Endodermal cell (in vitro differentiated cells): ENCODE measurements around the gene ATG9B. TPM values are rescaled to one million over a fixed set of nuclear protein-coding genes. Genes with fewer than 3 reads are reported as not detected.
"Not testable (repeated sequence)": the region's sequence is repeated elsewhere in the genome, so short reads cannot be mapped to it uniquely, and the experiment has no call there.

Experiments used
- DNase-seq: peaks from one replicate; pipeline ENCODE4 v3.0.0-alpha.2; 2017
- H3K27ac ChIP-seq: 2 replicates; pipeline ENCODE4 v1.5.1; 2013; ENCODE audit warnings: mild to moderate bottlenecking, low read depth, low read length, moderate library complexity
- H3K27me3 ChIP-seq: 2 replicates; pipeline ENCODE4 v1.6.1; 2013; ENCODE audit warnings: mild to moderate bottlenecking, low read length, moderate library complexity; ENCODE audit not compliant: insufficient read depth, control insufficient read depth, poor library complexity, severe bottlenecking
- H3K36me3 ChIP-seq: 2 replicates; pipeline ENCODE4 v1.7.0; 2013; ENCODE audit warnings: mild to moderate bottlenecking, low read length, moderate library complexity; ENCODE audit not compliant: control insufficient read depth, insufficient read depth
- H3K4me1 ChIP-seq: one replicate; pipeline ENCODE4 v1.7.0; 2013; ENCODE audit warnings: low read length; ENCODE audit not compliant: control insufficient read depth, insufficient read depth
- H3K4me3 ChIP-seq: 2 replicates; pipeline ENCODE4 v1.5.1; 2013; ENCODE audit warnings: mild to moderate bottlenecking, low read length, moderate library complexity
- H3K9ac ChIP-seq: 2 replicates; pipeline ENCODE4 v1.6.1; 2013; ENCODE audit warnings: mild to moderate bottlenecking, low read length, moderate library complexity; ENCODE audit not compliant: poor library complexity, severe bottlenecking; ENCODE audit errors: extremely low read depth
- H3K9me3 ChIP-seq: 2 replicates; pipeline ENCODE4 v1.6.1; 2013; ENCODE audit warnings: mild to moderate bottlenecking, low read length, moderate library complexity; ENCODE audit not compliant: control insufficient read depth
- H3K27ac Mint-ChIP-seq: 2 replicates; pipeline ENCODE4 v1.8.0; 2020; ENCODE audit warnings: mixed read lengths
- H3K27me3 Mint-ChIP-seq: 2 replicates; pipeline ENCODE4 v1.8.0; 2021; ENCODE audit warnings: mild to moderate bottlenecking, mixed read lengths; ENCODE audit not compliant: insufficient read depth
- H3K36me3 Mint-ChIP-seq: 2 replicates; pipeline ENCODE4 v1.8.0; 2020; ENCODE audit warnings: low read depth, mixed read lengths
- H3K4me1 Mint-ChIP-seq: 2 replicates; pipeline ENCODE4 v1.8.0; 2020; ENCODE audit warnings: mixed read lengths
- H3K4me3 Mint-ChIP-seq: 2 replicates; pipeline ENCODE4 v1.8.0; 2020; ENCODE audit warnings: mild to moderate bottlenecking, moderate library complexity, mixed read lengths
- H3K9me3 Mint-ChIP-seq: 2 replicates; pipeline ENCODE4 v1.8.0; 2020; ENCODE audit warnings: mild to moderate bottlenecking, mixed read lengths
- CTCF ChIP-seq: fragments of 200-600 bp; sonication (generic); conservative IDR thresholded peaks from 2 replicates; pipeline ENCODE4 v1.5.0; 2021; ENCODE audit warnings: antibody characterized with exemption, mild to moderate bottlenecking
- WGBS, 2 experiments: methylation state at CpG; one replicate each; pipeline versions ENCODE4 v1.1.5 to v1.1.7; 2013; ENCODE audit warnings: missing lambda C conversion rate in 2 of 2, mixed read lengths in 1 of 2; ENCODE audit not compliant: insufficient coverage in 1 of 2, insufficient read length in 1 of 2; 5-methylcytosine and 5-hydroxymethylcytosine counted together
- total RNA-seq, 2 donors: library from RNA; stranded (reverse); fragmentation: NEBNext Ultra II Directional in 1 of 2; extraction: Animal tissue kit (Norgen Biotek cat#: 25700) in 1 of 2; gene quantifications; 2 replicates in 1 of 2; 3 replicates in 1 of 2; pipeline ENCODE4 v1.2.1, GENCODE V29; 2021

Gene ATG9B
- total RNA-seq, 2 donors from 2014 or later = 2.0 to 3.0 TPM

DNA sequence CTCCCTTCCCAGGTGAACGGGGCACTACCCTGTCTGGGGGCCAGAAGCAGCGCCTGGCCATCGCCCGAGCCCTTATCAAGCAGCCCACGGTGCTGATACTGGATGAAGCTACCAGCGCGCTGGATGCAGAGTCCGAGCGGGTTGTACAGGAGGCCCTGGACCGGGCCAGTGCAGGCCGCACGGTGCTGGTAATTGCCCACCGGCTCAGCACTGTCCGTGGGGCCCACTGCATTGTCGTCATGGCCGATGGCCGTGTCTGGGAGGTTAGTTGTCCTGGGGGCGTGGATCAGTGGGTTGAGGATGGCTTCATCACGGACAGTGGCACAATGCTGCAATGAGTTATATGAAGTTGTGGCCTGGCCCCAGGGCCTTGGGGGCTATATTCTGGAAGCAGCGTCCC is 19.7 kb upstream of the ATG9B start:
- H3K36me3 ChIP-seq = no peaks in the 10 kb centered on the region
- no peak for TF ChIP-seq CTCF
- no peak overlapping the region for H3K27ac ChIP-seq
- no peak overlapping the region for H3K9ac ChIP-seq
- peaks cover 6% of the 10 kb centered on the region for H3K4me1 ChIP-seq
- Mint-ChIP-seq H3K4me1 (peaks cover 3% of the 10 kb centered on the region), H3K27ac (no peak overlapping the region), H3K27me3 (peaks cover 6% of the 10 kb centered on the region), H3K4me3 (no peak overlapping the region), H3K36me3 (peaks cover 8% of the 10 kb centered on the region), H3K9me3 (no peaks in the 10 kb centered on the region)
- H3K27me3 ChIP-seq = no peaks in the 10 kb centered on the region
- H3K9me3 ChIP-seq = no peaks in the 10 kb centered on the region
- 94 to 100% methylated on average over 3 to 20 of the region's 20 CpGs for WGBS, 2 experiments
- no peak overlapping the region for H3K4me3 ChIP-seq
- DNase-seq = no peak

DNA sequence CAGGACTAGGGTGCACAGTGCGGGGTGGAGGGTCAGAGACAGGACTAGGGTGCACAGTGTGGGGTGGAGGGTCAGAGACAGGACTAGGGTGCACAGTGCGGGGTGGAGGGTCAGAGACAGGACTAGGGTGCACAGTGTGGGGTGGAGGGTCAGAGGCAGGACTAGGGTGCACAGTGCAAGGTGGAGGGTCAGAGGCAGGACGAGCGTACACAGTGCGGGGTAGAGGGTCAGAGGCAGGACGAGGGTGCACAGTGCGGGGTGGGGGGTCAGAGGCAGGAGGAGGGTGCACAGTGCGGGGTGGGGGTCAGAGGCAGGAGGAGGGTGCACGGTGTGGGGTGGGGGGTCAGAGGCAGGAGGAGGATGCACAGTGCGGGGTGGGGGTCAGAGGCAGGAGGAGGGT is 19.2 kb upstream of the ATG9B start:
- not testable (repeated sequence) for H3K27me3 Mint-ChIP-seq, H3K27ac Mint-ChIP-seq, H3K4me1 ChIP-seq, H3K27ac ChIP-seq, H3K36me3 Mint-ChIP-seq, H3K9ac ChIP-seq, H3K9me3 ChIP-seq, H3K36me3 ChIP-seq, H3K4me3 Mint-ChIP-seq, H3K27me3 ChIP-seq, H3K4me1 Mint-ChIP-seq, H3K4me3 ChIP-seq, H3K9me3 Mint-ChIP-seq, DNase-seq
- WGBS, 2 experiments = 90% methylated on average over 10 of the region's 10 CpGs; no CpG with 5 or more reads in 1 of the 2 experiments

- Mint-ChIP-seq H3K4me1 (peaks cover 3% of the 10 kb centered on the region), H3K27me3 (no peaks in the 10 kb centered on the region)
- WGBS, 2 experiments = 92 to 95% methylated on average over 19 to 30 of the region's 30 CpGs
Measured at GRCh38 chr7:151040616-151041375, 16.5 kb upstream of the ATG9B start.

More at GRCh38 chr7:151040616-151041375, 16.5 kb upstream of the ATG9B start:
- H3K36me3 ChIP-seq = peaks cover 6% of the 10 kb centered on the region
- H3K9me3 ChIP-seq = no peaks in the 10 kb centered on the region
- no peak for DNase-seq
- no peak overlapping the region for H3K4me3 ChIP-seq
- H3K27me3 ChIP-seq = no peaks in the 10 kb centered on the region
- H3K4me3 Mint-ChIP-seq = no peak overlapping the region
- H3K9ac ChIP-seq = no peak overlapping the region
- peaks cover 6% of the 10 kb centered on the region for H3K4me1 ChIP-seq
- H3K27ac Mint-ChIP-seq = no peak overlapping the region
- H3K27ac ChIP-seq = no peak overlapping the region
- H3K9me3 Mint-ChIP-seq = no peaks in the 10 kb centered on the region
- peaks cover 14% of the 10 kb centered on the region for H3K36me3 Mint-ChIP-seq
- no peak for TF ChIP-seq CTCF
